ENCODE measurements around the gene SETD3.

SETD3 gene

GRCh38 chr14:99467336-99468078, 13.2 kb downstream of the SETD3 start:
- no peak overlapping the region for H3K27ac ChIP-seq (ENCODE audit: low read depth, low read length)
- no peak overlapping the region for H3K4me2 ChIP-seq (ENCODE audit: low read depth, low read length, poor library complexity, severe bottlenecking)
- H3K4me3 ChIP-seq (ENCODE audit: insufficient read depth, low read length, poor library complexity, severe bottlenecking): no peak overlapping the region
- H4K20me1 ChIP-seq (ENCODE audit: low read depth, low read length): peaks cover 3% of the 10 kb centered on the region; the same call in 1 of the 2 replicates
- H3K79me2 ChIP-seq (ENCODE audit: insufficient read depth, low read length): peaks cover 56% of the 10 kb centered on the region
- H3K9me2 ChIP-seq (replicated peaks; ENCODE audit: insufficient read depth, low read length): no peaks in the 10 kb centered on the region
- no peaks in the 10 kb centered on the region for H3K9me3 ChIP-seq (ENCODE audit: insufficient read depth, low read length)
- no peaks in the 10 kb centered on the region for H3K27me3 ChIP-seq (ENCODE audit: low read length)
- H3K36me3 ChIP-seq (ENCODE audit: low read length): no peaks in the 10 kb centered on the region; the same call in 1 of the 2 replicates
- H3K9ac ChIP-seq (ENCODE audit: low read length): no peak overlapping the region
- H3F3A ChIP-seq (ENCODE audit: insufficient read depth): no peaks in the 10 kb centered on the region
- TF ChIP-seq CTCF (IDR thresholded peaks at IDR 0.05; ENCODE audit: insufficient read depth, low read length, poor library complexity, severe bottlenecking) (no peak), EZH2phosphoT487 (conservative IDR thresholded peaks at IDR 0.05; ENCODE audit: low read length) (no peak)
- H2AFZ ChIP-seq (ENCODE audit: low read depth, low read length, severe bottlenecking): no peak overlapping the region

GRCh38 chr14:99466758-99467157, 13.9 kb downstream of the SETD3 start:
- Histone ChIP-seq H4K20me1 (ENCODE audit: low read depth, low read length) (peaks cover 3% of the 10 kb centered on the region; the same call in 1 of the 2 replicates), H3F3A (ENCODE audit: insufficient read depth) (no peaks in the 10 kb centered on the region), H3K9me2 (replicated peaks; ENCODE audit: insufficient read depth, low read length) (no peaks in the 10 kb centered on the region), H3K4me3 (ENCODE audit: insufficient read depth, low read length, poor library complexity, severe bottlenecking) (no peak overlapping the region), H3K27me3 (ENCODE audit: low read length) (no peaks in the 10 kb centered on the region), H3K9me3 (ENCODE audit: insufficient read depth, low read length) (no peaks in the 10 kb centered on the region), H3K36me3 (ENCODE audit: low read length) (no peaks in the 10 kb centered on the region; the same call in 1 of the 2 replicates), H3K9ac (ENCODE audit: low read length) (no peak overlapping the region), H2AFZ (ENCODE audit: low read depth, low read length, severe bottlenecking) (no peak overlapping the region), H3K27ac (ENCODE audit: low read depth, low read length) (no peak overlapping the region), H3K79me2 (ENCODE audit: insufficient read depth, low read length) (peaks cover 48% of the 10 kb centered on the region), H3K4me2 (ENCODE audit: low read depth, low read length, poor library complexity, severe bottlenecking) (no peak overlapping the region)
- TF ChIP-seq EZH2phosphoT487 (conservative IDR thresholded peaks at IDR 0.05; ENCODE audit: low read length) (no peak), CTCF (IDR thresholded peaks at IDR 0.05; ENCODE audit: insufficient read depth, low read length, poor library complexity, severe bottlenecking) (no peak)

GRCh38 chr14:99465288-99465687, 15.4 kb downstream of the SETD3 start:
- no peaks in the 10 kb centered on the region for H3K9me3 ChIP-seq (ENCODE audit: insufficient read depth, low read length)
- H3K79me2 ChIP-seq (ENCODE audit: insufficient read depth, low read length): peaks cover 35% of the 10 kb centered on the region
- H3K4me2 ChIP-seq (ENCODE audit: low read depth, low read length, poor library complexity, severe bottlenecking): no peak overlapping the region

More at GRCh38 chr14:99465288-99465687, 15.4 kb downstream of the SETD3 start:
- H3K36me3 ChIP-seq (ENCODE audit: low read length): no peaks in the 10 kb centered on the region; the same call in 1 of the 2 replicates
- H3K4me3 ChIP-seq (ENCODE audit: insufficient read depth, low read length, poor library complexity, severe bottlenecking): no peak overlapping the region
- no peaks in the 10 kb centered on the region for H3F3A ChIP-seq (ENCODE audit: insufficient read depth)
- H4K20me1 ChIP-seq (ENCODE audit: low read depth, low read length): peaks cover 3% of the 10 kb centered on the region; the same call in 1 of the 2 replicates
- no peak overlapping the region for H3K9ac ChIP-seq (ENCODE audit: low read length)
- no peaks in the 10 kb centered on the region for H3K27me3 ChIP-seq (ENCODE audit: low read length)
- H2AFZ ChIP-seq (ENCODE audit: low read depth, low read length, severe bottlenecking): no peak overlapping the region
- no peak overlapping the region for H3K27ac ChIP-seq (ENCODE audit: low read depth, low read length)
- TF ChIP-seq EZH2phosphoT487 (conservative IDR thresholded peaks at IDR 0.05; ENCODE audit: low read length) (no peak), CTCF (IDR thresholded peaks at IDR 0.05; ENCODE audit: insufficient read depth, low read length, poor library complexity, severe bottlenecking) (no peak)
- no peaks in the 10 kb centered on the region for H3K9me2 ChIP-seq (replicated peaks; ENCODE audit: insufficient read depth, low read length)

Measured in SU-DHL-6 (cell line).